ENCODE data around the gene VSTM2B.

The VSTM2B gene

DNA sequence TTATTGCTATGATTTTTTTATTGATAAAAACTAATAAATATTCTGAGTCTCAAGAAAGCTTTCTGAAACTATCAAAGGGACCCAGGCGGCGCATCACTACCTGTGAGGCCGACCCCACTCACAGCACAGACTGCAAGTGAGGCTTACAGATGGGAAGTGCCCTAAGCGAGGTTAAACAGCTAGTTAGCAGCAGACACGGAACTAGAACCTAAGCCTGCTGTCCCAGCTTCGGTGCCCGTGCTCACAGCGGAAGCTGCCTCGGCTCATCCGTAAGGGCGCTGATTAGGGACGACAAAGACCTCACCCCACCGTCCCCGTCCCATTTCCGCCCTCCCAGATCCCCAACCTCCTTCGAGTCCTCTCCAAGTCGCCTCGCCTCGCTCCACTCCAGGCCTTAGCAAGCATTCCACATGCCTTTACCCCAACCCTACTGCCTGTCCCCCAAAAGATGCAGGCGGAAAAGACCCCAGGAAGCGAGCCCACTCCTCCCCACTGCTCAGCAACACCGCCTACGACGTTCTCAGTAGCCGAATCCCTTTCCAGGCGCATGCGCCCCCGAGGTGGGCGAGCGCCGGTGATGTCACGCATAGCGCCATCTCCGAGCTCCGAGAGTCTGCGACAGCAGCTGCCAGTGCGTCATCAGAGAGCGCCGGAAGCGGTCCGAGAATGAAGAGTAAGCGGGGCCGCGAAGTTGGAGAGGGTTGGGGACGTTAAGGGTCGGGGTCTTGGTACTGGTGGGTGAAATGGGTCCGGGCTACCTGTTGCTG, 80.0 kb downstream of the VSTM2B start, which contains the start of gene POP4:
Gene POP4, plus strand, starts transcription at position 631 of the 767 bp plus-strand sequence. Its CDS starts 36 bp downstream, at position 667.
- peak; percentile 87 for DNase-seq

GRCh38 chr19:29606420-29606747, 80.6 kb downstream of the VSTM2B start:
- DNase-seq = no peak

GRCh38 chr19:29609636-29610035, 83.8 kb downstream of the VSTM2B start:
- DNase-seq = no peak

GRCh38 chr19:29610213-29610573, 84.4 kb downstream of the VSTM2B start:
- DNase-seq = no peak

GRCh38 chr19:29610574-29611271, 84.9 kb downstream of the VSTM2B start:
- peak; percentile 56 for DNase-seq

GRCh38 chr19:29612121-29612520, 86.3 kb downstream of the VSTM2B start:
- DNase-seq = no peak

- no peak for DNase-seq
These were observed 87.2 kb downstream of the VSTM2B start for GRCh38 chr19:29612801-29613595.

DNA sequence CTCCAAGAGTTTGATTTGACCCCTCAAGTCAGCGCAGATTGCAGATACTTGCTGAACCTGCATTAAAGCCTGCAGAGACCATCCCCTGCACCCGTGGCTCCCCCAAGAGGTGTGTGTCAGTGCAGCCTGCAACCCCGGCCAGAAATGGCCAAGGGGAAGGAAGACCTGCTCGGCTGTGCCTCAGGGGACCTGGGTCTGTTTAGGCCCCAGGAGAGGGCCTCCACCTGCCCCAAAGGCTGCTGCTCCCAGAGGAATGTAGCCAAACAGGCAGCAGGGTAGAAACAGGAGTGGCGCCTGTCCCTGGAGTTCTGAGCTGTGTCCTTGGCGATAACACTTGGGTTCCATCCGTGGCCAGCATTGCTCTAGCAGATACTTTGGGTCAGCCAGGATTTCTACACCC, 88.3 kb downstream of the VSTM2B start:
- no peak for DNase-seq
